K562 (cell line): ENCODE data around the gene NOCT. TPM values are rescaled to one million over a fixed set of nuclear protein-coding genes. Genes with fewer than 3 reads are reported as not detected.

Source experiments
- ATF6 ChIP-seq: sonication (generic); formaldehyde crosslinking; IDR thresholded peaks from 2 replicates; pipeline ENCODE4 v1.4.0; 2020; ENCODE audit warnings: mild to moderate bottlenecking, missing genetic modification reagents
- CBX1 ChIP-seq: sonication (generic); IDR thresholded peaks from 2 replicates; pipeline ENCODE4 v1.6.1; 2016; ENCODE audit warnings: antibody characterized with exemption, low read depth, mild to moderate bottlenecking
- CTCF ChIP-seq, 3 experiments: IDR thresholded peaks in 2 of 3; conservative IDR thresholded peaks in 1 of 3; 2 replicates each; pipeline ENCODE4 v1.5.1; 2011 to 2012; ENCODE audit warnings: low read length in 3 of 3, mild to moderate bottlenecking in 3 of 3, control low read depth in 2 of 3, improper control_type of control experiment in 1 of 3, inconsistent platforms in 1 of 3, low read depth in 1 of 3, mixed read lengths in 1 of 3, moderate library complexity in 1 of 3; ENCODE audit not compliant: insufficient read depth in 2 of 3
- E2F3 ChIP-seq: fragments of 250-450 bp; sonication (Bioruptor Pico); IDR thresholded peaks from 2 replicates; pipeline ENCODE4 v1.4.0; 2020; ENCODE audit warnings: mild to moderate bottlenecking
- EGR1 ChIP-seq: fragments of 450-650 bp; conservative IDR thresholded peaks from 2 replicates; pipeline ENCODE4 v1.6.1; 2017; ENCODE audit warnings: mild to moderate bottlenecking
- HDAC3 ChIP-seq: fragments of 450-650 bp; IDR thresholded peaks from 2 replicates; pipeline ENCODE4 v1.6.1; 2018; ENCODE audit warnings: borderline replicate concordance, mild to moderate bottlenecking, moderate library complexity; ENCODE audit not compliant: partially characterized antibody
- HINFP ChIP-seq: fragments of 450-650 bp; conservative IDR thresholded peaks from 2 replicates; pipeline ENCODE4 v1.6.1; 2016; ENCODE audit warnings: missing genetic modification characterization, low read depth, mild to moderate bottlenecking, control low read depth, missing compliant biosample characterization
- HIVEP1 ChIP-seq: fragments of 250-450 bp; sonication (Bioruptor Pico); IDR thresholded peaks from 2 replicates; pipeline ENCODE4 v1.4.0; 2020; ENCODE audit warnings: mild to moderate bottlenecking
- MAX ChIP-seq: sonication (generic); formaldehyde crosslinking; IDR thresholded peaks from 2 replicates; pipeline ENCODE4 v1.9.0; 2022; ENCODE audit warnings: mild to moderate bottlenecking, missing genetic modification reagents
- MAZ ChIP-seq, 2 experiments: fragments of 450-650 bp in 1 of 2; sonication (generic) in 1 of 2; formaldehyde crosslinking; IDR thresholded peaks in 1 of 2; conservative IDR thresholded peaks in 1 of 2; 2 replicates each; pipeline versions ENCODE4 v1.4.0 to v1.5.0; 2020; ENCODE audit warnings: mild to moderate bottlenecking in 1 of 2, missing genetic modification reagents in 1 of 2
- PML ChIP-seq: IDR thresholded peaks from 2 replicates; pipeline ENCODE4 v1.6.1; 2012; ENCODE audit warnings: low read length, inconsistent platforms
- POLR2A ChIP-seq: fragments of 450-650 bp; conservative IDR thresholded peaks from 2 replicates; pipeline ENCODE4 v1.6.1; 2016
- PTRF ChIP-seq: fragments of 450-650 bp; IDR thresholded peaks from 2 replicates; pipeline ENCODE4 v1.6.1; 2016; ENCODE audit warnings: mild to moderate bottlenecking, missing genetic modification characterization, missing compliant biosample characterization
- STAT5B ChIP-seq: fragments of 250-450 bp; sonication (Bioruptor Pico); IDR thresholded peaks from 2 replicates; pipeline ENCODE4 v1.8.0; 2021; ENCODE audit warnings: mild to moderate bottlenecking, inconsistent platforms
- SUPT5H ChIP-seq: fragments of 450-650 bp; IDR thresholded peaks from 2 replicates; pipeline ENCODE4 v1.6.1; 2016
- THAP12 ChIP-seq: fragments of 250-450 bp; sonication (Bioruptor Pico); IDR thresholded peaks from 2 replicates; pipeline ENCODE4 v1.9.0; 2021; ENCODE audit warnings: mild to moderate bottlenecking, inconsistent platforms
- TOE1 ChIP-seq, 2 experiments: fragments of 450-650 bp in 1 of 2; sonication (generic) in 1 of 2; formaldehyde crosslinking in 1 of 2; IDR thresholded peaks; 2 replicates each; pipeline versions ENCODE4 v1.7.1 to v1.8.0; 2016 to 2022; ENCODE audit warnings: borderline replicate concordance in 2 of 2, mild to moderate bottlenecking in 2 of 2, antibody characterized with exemption in 1 of 2, inconsistent platforms in 1 of 2, low read depth in 1 of 2, missing genetic modification reagents in 1 of 2, moderate library complexity in 1 of 2
- ZNF143 ChIP-seq: sonication (generic); formaldehyde crosslinking; IDR thresholded peaks from 2 replicates; pipeline ENCODE4 v1.9.0; 2022; ENCODE audit warnings: mild to moderate bottlenecking, missing genetic modification reagents
- ZNF175 ChIP-seq: fragments of 200-800 bp; sonication (Bioruptor generic); IDR thresholded peaks from 2 replicates; pipeline ENCODE4 v1.6.1; 2016; ENCODE audit warnings: low read depth, mild to moderate bottlenecking, missing genetic modification characterization, missing compliant biosample characterization
- polyA plus RNA-seq, 8 experiments: library from polyadenylated mRNA; depleted of rRNA in 4 of 8; stranded (reverse) in 5 of 8; unstranded in 3 of 8; fragments of >200 nt; fragmentation: Nextera tagmentation in 2 of 8; fragmentation: Illumina TruSeq in 1 of 8; extraction: Ambion mirVana in 2 of 8; extraction: Trizol in 1 of 8; gene quantifications; 2 replicates each; pipeline versions ENCODE4 v1.2.1 to v1.2.3, GENCODE V29; 2011 to 2014; ENCODE audit warnings: inconsistent platforms in 1 of 8, missing spikeins in 1 of 8
- total RNA-seq, 7 experiments: library from RNA; depleted of rRNA in 6 of 7; stranded (reverse); fragments of >200 nt in 6 of 7; fragmentation: Illumina TruSeq in 2 of 7; extraction: Trizol in 2 of 7; gene quantifications; 2 replicates each; pipeline versions ENCODE4 v1.2.1 to v1.2.3, GENCODE V29; 2011 to 2021; ENCODE audit warnings: low replicate concordance in 1 of 7

NOCT gene
- total and polyA plus RNA-seq, 9 of the 15 experiments (the other 6 are each of a cell fraction or from before 2014, with no cell fraction given): 1.3 to 20.2 (median 11.1) TPM

GRCh38 chr4:139015269-139015947, at the start of gene NOCT (continued):
- no peak for TF ChIP-seq PTRF
- TF ChIP-seq E2F3 (CRISPR knock-in tag): no peak
- TF ChIP-seq HIVEP1: peak; percentile 89
- peak; percentile 63 for TF ChIP-seq THAP12
- TF ChIP-seq MAX (CRISPR knock-in tag): peak; percentile 93
- peak; percentile 91 for TF ChIP-seq POLR2A
- peak in 1 of 3 experiments; percentile 4; a peak in 1 of 6 replicates for TF ChIP-seq CTCF (IDR thresholded peaks at IDR 0.05 in 2 of 3, conservative IDR thresholded peaks at IDR 0.05 in 1 of 3; ENCODE audit: insufficient read depth in 2 of 3, low read depth in 1 of 3, low read length in 3 of 3)
- peak; percentile 72 for TF ChIP-seq HDAC3
- peak; percentile 36 to 60; a peak in 3 of 4 replicates for TF ChIP-seq MAZ (CRISPR knock-in tag; conservative IDR thresholded peaks at IDR 0.05 in 1 of 2, IDR thresholded peaks at IDR 0.05 in 1 of 2)
- no peak for TF ChIP-seq ZNF143
- TF ChIP-seq SUPT5H: peak; percentile 87
- TF ChIP-seq ZNF175 (CRISPR knock-in tag): 0 out of 2 replicates have a peak, but pooled peaks have one; percentile 30
- TF ChIP-seq EGR1: peak; percentile 83
- peak; percentile 70; the same call in 1 of the 2 replicates for TF ChIP-seq CBX1
- peak; percentile 65 for TF ChIP-seq PML
- peak; percentile 98 for TF ChIP-seq TOE1 (IDR thresholded peaks at IDR 0.05; ENCODE audit: borderline replicate concordance)
- TF ChIP-seq TOE1 (CRISPR knock-in tag; IDR thresholded peaks at IDR 0.05; ENCODE audit: borderline replicate concordance, low read depth): no peak
- 0 out of 2 replicates have a peak, but pooled peaks have one; percentile 13 for TF ChIP-seq ATF6 (CRISPR knock-in tag)
- no peak for TF ChIP-seq HINFP (tag)
- TF ChIP-seq STAT5B: no peak
